CD14-positive monocyte (primary cell): ENCODE data around the gene UACA. TPM values are rescaled to one million over a fixed set of nuclear protein-coding genes. Genes with fewer than 3 reads are reported as not detected.

Experiments
- DNase-seq, 3 donors: peaks; one replicate each; pipeline ENCODE4 v3.0.0-alpha.2; 2011 to 2022
- H2AFZ ChIP-seq: 2 replicates; pipeline ENCODE4 v1.6.0; 2012; ENCODE audit warnings: mild to moderate bottlenecking, low read depth, low read length, inconsistent platforms; ENCODE audit not compliant: insufficient read depth, poor library complexity, severe bottlenecking
- H3K27ac ChIP-seq, 2 donors: 1 replicate in 1 of 2; 2 replicates in 1 of 2; pipeline ENCODE4 v1.5.1; 2012 to 2013; ENCODE audit warnings: low read length in 2 of 2, control low read depth in 1 of 2, inconsistent platforms in 1 of 2, low read depth in 1 of 2, mild to moderate bottlenecking in 1 of 2
- H3K27me3 ChIP-seq, 2 donors: one replicate each; pipeline versions ENCODE4 v1.6.0 to v1.6.1; 2011 to 2013; ENCODE audit warnings: low read length in 2 of 2; ENCODE audit not compliant: control insufficient read depth in 2 of 2, insufficient read depth in 2 of 2
- H3K36me3 ChIP-seq, 2 donors: replicated peaks in 1 of 2; 1 replicate in 1 of 2; 2 replicates in 1 of 2; pipeline versions ENCODE4 v1.5.1 to v1.6.1; 2012 to 2013; ENCODE audit warnings: low read length in 2 of 2, control low read depth in 1 of 2, inconsistent platforms in 1 of 2, mild to moderate bottlenecking in 1 of 2; ENCODE audit not compliant: insufficient read depth in 2 of 2, control insufficient read depth in 1 of 2
- H3K4me1 ChIP-seq, 2 donors: 1 replicate in 1 of 2; 2 replicates in 1 of 2; pipeline versions ENCODE4 v1.5.1 to v1.6.1; 2012 to 2013; ENCODE audit warnings: low read length in 2 of 2, control low read depth in 1 of 2, inconsistent platforms in 1 of 2, mild to moderate bottlenecking in 1 of 2, moderate library complexity in 1 of 2; ENCODE audit not compliant: insufficient read depth in 2 of 2, control insufficient read depth in 1 of 2
- H3K4me2 ChIP-seq: replicated peaks from 2 replicates; pipeline ENCODE3; 2012; ENCODE audit warnings: low read length, moderate library complexity, mild to moderate bottlenecking; ENCODE audit not compliant: poor library complexity, severe bottlenecking; ENCODE audit errors: extremely low read depth
- H3K4me3 ChIP-seq, 3 experiments: fragments of 200-600 bp in 1 of 3; sonication (generic) in 1 of 3; replicated peaks in 1 of 3; 1 replicate in 2 of 3; 2 replicates in 1 of 3; pipeline ENCODE4 v1.5.1; 2011 to 2013; ENCODE audit warnings: low read length in 3 of 3, mild to moderate bottlenecking in 3 of 3, control low read depth in 2 of 3, low read depth in 2 of 3, inconsistent platforms in 1 of 3, moderate library complexity in 1 of 3
- H3K79me2 ChIP-seq: 2 replicates; pipeline ENCODE4 v1.6.0; 2012; ENCODE audit warnings: mild to moderate bottlenecking, control low read depth, inconsistent platforms, low read length, moderate library complexity; ENCODE audit not compliant: insufficient read depth
- H3K9ac ChIP-seq: 2 replicates; pipeline ENCODE4 v1.6.0; 2017; ENCODE audit warnings: low read length, mild to moderate bottlenecking; ENCODE audit not compliant: insufficient read depth, poor library complexity, severe bottlenecking
- H3K9me3 ChIP-seq, 2 donors: replicated peaks in 1 of 2; 1 replicate in 1 of 2; 2 replicates in 1 of 2; pipeline versions ENCODE4 v1.5.1 to v1.6.1; 2012 to 2013; ENCODE audit warnings: low read length in 2 of 2, control low read depth in 1 of 2; ENCODE audit not compliant: control insufficient read depth in 1 of 2, insufficient read depth in 1 of 2
- H4K20me1 ChIP-seq: 2 replicates; pipeline ENCODE4 v1.6.0; 2012; ENCODE audit warnings: mild to moderate bottlenecking, low read length, control low read depth, moderate library complexity; ENCODE audit not compliant: insufficient read depth
- H3K27ac Mint-ChIP-seq, 7 donors: one replicate each; pipeline ENCODE4 v1.8.0; 2020; ENCODE audit warnings: mild to moderate bottlenecking in 7 of 7, mixed read lengths in 7 of 7, moderate library complexity in 6 of 7, inconsistent platforms in 2 of 7
- H3K27me3 Mint-ChIP-seq, 3 donors: one replicate each; pipeline ENCODE4 v1.8.0; 2021 to 2022; ENCODE audit warnings: low read depth in 3 of 3, mild to moderate bottlenecking in 3 of 3, mixed read lengths in 3 of 3, moderate library complexity in 3 of 3, inconsistent platforms in 1 of 3
- H3K36me3 Mint-ChIP-seq, 2 donors: one replicate each; pipeline ENCODE4 v1.8.0; 2020; ENCODE audit warnings: mixed read lengths in 2 of 2, inconsistent platforms in 1 of 2, mild to moderate bottlenecking in 1 of 2
- H3K4me1 Mint-ChIP-seq: one replicate; pipeline ENCODE4 v1.8.0; 2020; ENCODE audit warnings: mild to moderate bottlenecking, mixed read lengths
- H3K4me3 Mint-ChIP-seq, 2 donors: one replicate each; pipeline ENCODE4 v1.8.0; 2020; ENCODE audit warnings: mild to moderate bottlenecking in 2 of 2, mixed read lengths in 2 of 2, moderate library complexity in 1 of 2
- H3K9me3 Mint-ChIP-seq, 7 donors: one replicate each; pipeline ENCODE4 v1.8.0; 2020 to 2022; ENCODE audit warnings: mixed read lengths in 7 of 7, mild to moderate bottlenecking in 6 of 7, moderate library complexity in 6 of 7, inconsistent platforms in 2 of 7
- CTCF ChIP-seq: fragments of 200-600 bp; IDR thresholded peaks from one replicate; pipeline ENCODE4 v1.8.0; 2022; ENCODE audit warnings: antibody characterized with exemption, mild to moderate bottlenecking
- WGBS: methylation state at CpG from one replicate; pipeline ENCODE4 v1.1.5; 2013; ENCODE audit warnings: missing lambda C conversion rate; ENCODE audit not compliant: insufficient coverage; 5-methylcytosine and 5-hydroxymethylcytosine counted together
- intact Hi-C, 2 donors: fragments of 100-400 bp; cut with micrococcal nuclease; formaldehyde crosslinking; loops; one replicate each; pipeline versions ENCODE4 v1.15.0 to v1.15.1; 2023
- polyA plus RNA-seq, 3 donors: library from polyadenylated mRNA; depleted of rRNA in 1 of 3; unstranded in 2 of 3; stranded (reverse) in 1 of 3; fragments of 300-500 nt in 2 of 3; fragments of >200 nt in 1 of 3; fragmentation: Illumina TruSeq in 2 of 3; gene quantifications; 1 replicate in 2 of 3; 2 replicates in 1 of 3; pipeline ENCODE4 v1.2.3, GENCODE V29; 2012 to 2021

UACA gene
- polyA plus RNA-seq, 3 donors: 1.7 to 3.1 (median 2.4) TPM

GRCh38 chr15:70690021-70690420 lies 73.3 kb downstream of the UACA start:
- no CpG with 5 or more reads among the region's 2 CpGs for WGBS

GRCh38 chr15:70687482-70687881 lies 75.9 kb downstream of the UACA start:
- no peak overlapping the region for H3K4me3 ChIP-seq
- H2AFZ ChIP-seq: no peak overlapping the region
- H3K9me3 Mint-ChIP-seq: no peaks in the 10 kb centered on the region
- no peak overlapping the region for H3K4me2 ChIP-seq
- no peak overlapping the region for H3K27ac Mint-ChIP-seq
- no CpG with 5 or more reads among the region's 3 CpGs for WGBS
- no peak overlapping the region for H3K4me3 Mint-ChIP-seq
- intact Hi-C loops: loop anchor here in 1 of 2 donors (10.0 kb wide), 1 partner anchor 127 kb away; no protein-coding TSS in a partner anchor
- H3K9me3 ChIP-seq: no peaks in the 10 kb centered on the region
- no peak for TF ChIP-seq CTCF
- no peaks in the 10 kb centered on the region for H3K79me2 ChIP-seq
- H3K4me1 ChIP-seq: no peaks in the 10 kb centered on the region
- peaks cover 0 to 3% (median 0%) of the 10 kb centered on the region in 3 donors for H3K27me3 Mint-ChIP-seq
- no peak for DNase-seq
- H3K36me3 ChIP-seq: no peaks in the 10 kb centered on the region
- H3K27me3 ChIP-seq: no peaks in the 10 kb centered on the region
- H3K4me1 Mint-ChIP-seq: no peaks in the 10 kb centered on the region
- peaks cover 2 to 4% of the 10 kb centered on the region in 2 donors for H3K36me3 Mint-ChIP-seq
- H3K9ac ChIP-seq: no peak overlapping the region
- H4K20me1 ChIP-seq: no peaks in the 10 kb centered on the region
- H3K27ac ChIP-seq: no peak overlapping the region

More at GRCh38 chr15:70690021-70690420, 73.3 kb downstream of the UACA start:
- Histone ChIP-seq H4K20me1 (no peaks in the 10 kb centered on the region), H3K79me2 (no peaks in the 10 kb centered on the region), H3K36me3 (no peaks in the 10 kb centered on the region), H3K4me1 (no peaks in the 10 kb centered on the region), H3K9me3 (no peaks in the 10 kb centered on the region), H3K4me2 (no peak overlapping the region), H3K27me3 (no peaks in the 10 kb centered on the region), H3K9ac (no peak overlapping the region), H3K27ac (no peak overlapping the region), H3K4me3 (no peak overlapping the region), H2AFZ (no peak overlapping the region)
- intact Hi-C loops: no loop called here
- no peaks in the 10 kb centered on the region for H3K4me1 Mint-ChIP-seq
- peaks cover 0 to 4% of the 10 kb centered on the region in 2 donors for H3K36me3 Mint-ChIP-seq
- no peaks in the 10 kb centered on the region for H3K9me3 Mint-ChIP-seq
- H3K27me3 Mint-ChIP-seq: peaks cover 0 to 1% (median 1%) of the 10 kb centered on the region in 3 donors
- no peak for DNase-seq
- H3K4me3 Mint-ChIP-seq: no peak overlapping the region
- TF ChIP-seq CTCF: no peak
- H3K27ac Mint-ChIP-seq: no peak overlapping the region
